Activated T-cell treated with anti-CD3 and anti-CD28 coated beads for 4 hours (primary cell): Measurements from ENCODE around the gene SFI1.
"Not testable (repeated sequence)": the region's sequence is repeated elsewhere in the genome, so short reads cannot be mapped to it uniquely, and the experiment has no call there.

Source experiments
- DNase-seq: peaks from one replicate; pipeline ENCODE4 v3.0.0-alpha.2; 2020

SFI1 gene

DNA sequence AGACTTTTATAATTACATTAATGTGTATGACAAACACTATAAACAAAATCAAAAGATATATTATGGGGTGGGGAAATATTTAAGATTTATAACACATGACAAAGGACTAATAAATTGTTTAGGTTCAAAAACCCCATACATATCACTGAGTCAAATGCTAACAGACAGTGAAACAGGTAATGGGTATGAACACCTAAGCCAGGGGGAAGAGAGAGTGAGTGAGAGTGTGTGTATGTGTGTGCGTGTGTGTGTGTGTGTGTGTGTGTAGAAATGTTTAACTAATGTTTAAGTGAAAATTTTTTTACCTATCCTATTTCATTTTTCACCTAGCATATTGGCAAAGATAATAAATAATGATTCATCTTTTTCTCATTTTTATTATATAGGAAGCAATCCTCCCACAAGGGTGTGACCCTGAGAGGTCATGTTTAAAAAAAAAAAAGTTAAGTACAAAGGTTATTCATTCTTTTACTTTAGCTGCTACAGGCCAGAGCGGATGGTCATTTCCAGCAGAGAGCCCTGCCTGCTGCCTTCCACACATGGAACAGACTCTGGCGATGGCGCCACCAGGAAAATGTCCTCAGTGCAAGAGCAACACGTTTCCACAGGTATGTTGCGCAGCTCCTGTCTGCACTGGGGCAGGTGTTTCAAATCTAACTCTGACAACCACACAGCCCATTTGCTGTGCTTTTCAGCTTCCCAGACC, 92.8 kb downstream of the SFI1 start:
- no peak for DNase-seq

GRCh38 chr22:31590161-31590560, 93.8 kb downstream of the SFI1 start:
- not testable (repeated sequence) for DNase-seq

GRCh38 chr22:31595271-31595670, 98.9 kb downstream of the SFI1 start:
- no peak for DNase-seq

GRCh38 chr22:31602259-31602952, 106.1 kb downstream of the SFI1 start:
- DNase-seq = no peak

- DNase-seq = no peak
These were observed 106.8 kb downstream of the SFI1 start for GRCh38 chr22:31603081-31603525.

- no peak for DNase-seq
These were observed 107.2 kb downstream of the SFI1 start for GRCh38 chr22:31603574-31603973.

DNA sequence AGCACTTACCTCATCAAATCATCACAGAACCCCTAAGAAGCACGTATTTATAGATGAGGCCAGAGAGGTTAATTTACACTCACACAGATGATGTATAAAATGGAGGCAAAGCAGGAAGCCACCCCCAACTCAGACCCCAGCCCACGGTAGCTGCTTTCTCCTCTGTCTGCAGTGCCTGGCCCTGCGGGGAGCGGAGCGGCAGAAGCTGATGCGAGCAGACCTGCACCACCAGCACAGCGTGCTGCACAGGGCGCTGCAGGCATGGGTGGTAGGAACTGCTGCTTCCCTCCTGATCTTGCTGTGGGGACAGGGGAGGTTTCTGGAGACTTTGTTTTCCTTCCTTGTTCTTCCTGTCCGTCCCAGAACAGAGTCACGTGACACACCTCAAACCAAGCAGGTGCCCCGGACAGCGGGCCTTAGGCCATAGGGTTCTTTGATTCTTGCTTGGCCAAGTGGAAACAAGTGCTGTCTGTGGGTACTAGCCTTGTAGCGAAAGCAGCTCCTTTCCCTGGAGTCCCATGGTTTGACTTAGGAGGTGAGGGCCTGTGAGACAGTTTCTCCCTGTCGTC, 107.9 kb downstream of the SFI1 start:
- no peak for DNase-seq

GRCh38 chr22:31604746-31605705, 108.7 kb downstream of the SFI1 start:
- no peak for DNase-seq

- no peak for DNase-seq
These were observed 109.7 kb downstream of the SFI1 start for GRCh38 chr22:31605851-31606585.

DNA sequence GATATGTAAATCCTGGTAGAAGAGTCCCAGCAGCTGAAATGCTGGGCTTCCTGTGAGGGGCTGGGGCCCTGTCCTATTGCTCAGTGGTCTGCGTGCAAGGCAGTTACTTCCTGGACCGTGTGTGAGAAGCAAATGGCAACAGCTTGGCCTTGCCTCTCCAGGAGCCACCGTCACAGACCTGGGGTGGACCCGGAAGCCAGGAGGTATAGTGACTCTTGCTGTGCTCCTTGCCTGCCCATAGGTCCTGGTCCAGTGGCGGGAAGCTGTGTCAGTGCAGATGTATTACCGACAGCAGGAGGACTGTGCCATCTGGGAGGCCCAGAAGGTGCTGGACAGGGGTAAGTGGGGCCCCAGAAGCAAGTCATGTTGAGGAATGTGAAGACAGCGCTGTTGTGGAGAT, 111.4 kb downstream of the SFI1 start:
- no peak for DNase-seq

DNA sequence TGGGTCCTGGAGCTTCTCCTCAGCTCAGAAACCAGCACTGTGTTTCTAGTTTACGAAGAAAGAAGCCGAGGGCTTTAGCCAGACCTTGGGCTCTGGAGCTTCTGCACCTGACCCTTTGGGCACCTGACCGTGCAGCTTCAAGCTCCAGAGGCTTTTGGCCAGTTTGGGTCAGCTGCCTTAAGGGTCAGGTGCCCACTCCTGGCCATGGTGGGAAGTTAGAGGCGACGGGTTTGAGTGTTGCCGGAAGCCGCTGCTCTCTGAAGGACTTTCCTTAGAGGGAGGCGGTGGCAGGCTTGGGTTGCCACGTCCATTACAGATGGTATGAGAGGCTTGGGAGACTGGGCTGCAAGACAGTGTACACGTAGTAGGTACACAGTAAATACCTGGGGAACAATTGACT, 113.4 kb downstream of the SFI1 start:
- no peak for DNase-seq

GRCh38 chr22:31610611-31611010, 114.3 kb downstream of the SFI1 start:
- no peak for DNase-seq

- no peak for DNase-seq
These were observed 114.9 kb downstream of the SFI1 start for GRCh38 chr22:31611061-31611760.

GRCh38 chr22:31612891-31613285, 116.6 kb downstream of the SFI1 start:
- no peak for DNase-seq

DNA sequence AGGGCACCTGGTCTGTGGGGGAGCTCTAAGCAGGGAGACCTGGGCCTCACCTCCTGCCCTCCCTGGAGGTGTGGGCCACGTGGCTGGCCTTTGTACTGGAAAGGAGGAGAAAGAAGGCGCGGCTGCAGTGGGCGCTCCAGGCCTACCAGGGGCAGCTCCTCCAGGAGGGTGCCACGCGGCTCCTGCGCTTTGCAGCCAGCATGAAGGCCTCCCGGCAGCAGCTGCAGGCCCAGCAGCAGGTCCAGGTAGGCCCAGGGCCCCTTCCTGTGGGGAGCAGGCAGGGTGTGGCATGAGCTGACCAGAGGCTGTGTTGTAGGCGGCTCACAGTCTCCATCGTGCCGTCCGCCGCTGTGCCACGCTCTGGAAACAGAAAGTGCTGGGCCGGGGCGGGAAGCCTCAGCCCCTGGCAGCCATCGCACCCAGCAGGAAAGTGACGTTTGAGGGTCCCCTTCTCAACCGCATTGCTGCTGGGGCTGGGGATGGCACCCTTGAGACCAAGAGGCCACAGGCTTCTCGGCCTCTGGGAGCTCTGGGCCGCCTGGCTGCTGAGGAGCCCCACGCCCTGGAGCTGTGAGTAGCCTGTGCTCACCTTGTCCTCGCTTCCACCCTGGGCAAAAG, 117.1 kb downstream of the SFI1 start:
- DNase-seq = no peak

DNA sequence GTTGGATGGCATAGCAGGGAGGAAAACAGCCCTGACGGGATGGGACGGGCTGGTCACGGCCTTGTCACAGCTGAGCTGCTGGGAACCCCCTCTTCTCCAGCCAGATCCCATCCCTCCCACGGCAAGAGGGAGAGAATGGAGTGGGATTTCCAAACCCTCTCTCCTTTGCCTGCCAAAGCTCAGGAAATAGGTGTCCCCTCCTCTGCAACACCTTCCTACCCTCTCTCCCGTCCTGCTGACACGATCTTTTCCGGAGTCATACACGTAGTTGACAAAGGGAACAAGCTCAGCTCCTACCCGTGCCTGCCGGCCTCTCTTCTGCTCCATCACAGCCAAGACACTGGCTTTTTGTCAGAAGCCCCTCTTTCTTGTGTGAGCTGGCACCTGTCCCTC, 117.6 kb downstream of the SFI1 start:
- DNase-seq = no peak

DNA sequence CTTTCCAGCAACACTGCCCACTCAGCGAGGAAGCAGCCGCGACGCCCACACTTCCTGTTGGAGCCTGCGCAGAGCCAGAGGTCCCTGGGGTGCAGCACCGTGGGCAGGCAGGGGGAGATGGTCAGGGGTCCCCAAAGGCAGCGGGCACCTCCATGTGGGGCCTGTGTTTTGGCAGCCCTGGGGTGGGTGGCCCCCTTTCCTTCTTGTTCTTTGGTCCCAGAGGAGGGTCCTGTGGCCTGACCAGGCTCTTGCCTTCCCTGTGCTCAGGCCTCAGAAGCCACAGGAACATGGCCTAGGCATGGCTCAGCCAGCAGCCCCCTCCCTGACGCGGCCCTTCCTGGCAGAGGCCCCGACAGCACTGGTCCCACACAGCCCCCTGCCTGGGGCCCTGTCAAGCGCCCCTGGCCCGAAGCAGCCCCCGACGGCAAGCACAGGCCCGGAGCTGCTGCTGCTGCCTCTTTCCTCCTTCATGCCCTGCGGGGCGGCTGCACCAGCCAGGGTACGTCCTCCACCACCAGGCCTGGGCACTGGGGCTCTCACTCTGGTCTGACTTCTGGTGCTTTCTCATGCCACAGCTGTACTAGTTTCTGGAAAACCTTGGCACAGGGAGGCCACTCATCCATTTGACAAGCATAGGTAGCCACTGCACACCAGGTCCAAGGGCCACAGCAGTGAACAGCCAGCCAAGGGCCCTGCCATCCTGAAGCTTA, 118.6 kb downstream of the SFI1 start:
- no peak for DNase-seq

DNA sequence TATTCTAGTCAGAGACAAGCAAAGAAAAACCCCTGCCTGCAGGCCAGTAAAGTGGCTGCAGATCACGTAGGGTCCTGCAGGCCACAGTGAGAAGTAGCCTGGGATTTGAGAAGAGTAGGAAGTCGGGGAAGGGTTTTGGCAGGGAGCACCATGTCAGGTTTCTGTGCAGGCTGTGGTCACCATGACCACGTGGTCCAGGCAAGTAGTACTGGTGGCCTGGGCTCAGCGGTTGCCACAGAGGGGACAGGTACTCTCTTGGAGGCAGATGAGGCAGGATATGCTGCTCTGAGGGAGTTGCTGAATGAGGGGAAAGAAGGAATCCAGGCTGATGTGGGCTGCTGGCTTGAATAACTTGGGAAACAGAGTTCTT, 119.1 kb downstream of the SFI1 start:
- no peak for DNase-seq

- no peak for DNase-seq
These were observed 119.6 kb downstream of the SFI1 start for GRCh38 chr22:31615940-31616314.

DNA sequence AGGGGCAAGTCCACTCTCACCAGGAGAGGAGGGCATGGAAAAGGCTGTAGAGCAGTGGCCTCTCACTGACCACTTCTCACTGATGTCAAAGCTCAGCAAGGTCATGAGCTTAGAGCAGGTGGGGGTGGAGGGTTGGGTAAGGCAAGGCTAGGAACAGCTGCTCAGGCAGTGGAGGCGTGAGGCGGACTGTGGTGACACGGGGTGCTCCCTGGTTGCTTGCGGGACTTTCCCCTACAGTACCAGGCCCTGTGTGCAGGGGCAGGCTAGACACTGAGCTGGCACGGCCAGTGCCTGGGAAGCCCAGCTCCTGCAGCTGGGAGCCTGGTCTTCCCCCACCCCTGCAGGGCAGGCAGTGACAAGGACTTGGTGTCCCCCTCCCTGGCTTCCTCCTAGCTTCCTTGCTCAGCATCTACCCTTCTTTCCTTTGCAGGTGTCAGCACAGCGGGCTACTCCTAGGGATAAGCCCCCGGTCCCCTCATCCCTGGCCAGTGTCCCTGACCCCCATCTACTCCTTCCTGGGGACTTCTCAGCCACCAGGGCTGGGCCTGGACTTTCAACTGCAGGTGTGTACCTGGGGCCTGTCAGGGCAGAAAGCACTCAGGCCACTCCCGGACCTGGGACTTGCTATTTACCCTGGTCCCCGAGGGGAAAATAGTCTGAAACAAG, 120.1 kb downstream of the SFI1 start:
- no peak for DNase-seq
